Measurements from ENCODE around the gene GABRB3.

The GABRB3 gene

DNA sequence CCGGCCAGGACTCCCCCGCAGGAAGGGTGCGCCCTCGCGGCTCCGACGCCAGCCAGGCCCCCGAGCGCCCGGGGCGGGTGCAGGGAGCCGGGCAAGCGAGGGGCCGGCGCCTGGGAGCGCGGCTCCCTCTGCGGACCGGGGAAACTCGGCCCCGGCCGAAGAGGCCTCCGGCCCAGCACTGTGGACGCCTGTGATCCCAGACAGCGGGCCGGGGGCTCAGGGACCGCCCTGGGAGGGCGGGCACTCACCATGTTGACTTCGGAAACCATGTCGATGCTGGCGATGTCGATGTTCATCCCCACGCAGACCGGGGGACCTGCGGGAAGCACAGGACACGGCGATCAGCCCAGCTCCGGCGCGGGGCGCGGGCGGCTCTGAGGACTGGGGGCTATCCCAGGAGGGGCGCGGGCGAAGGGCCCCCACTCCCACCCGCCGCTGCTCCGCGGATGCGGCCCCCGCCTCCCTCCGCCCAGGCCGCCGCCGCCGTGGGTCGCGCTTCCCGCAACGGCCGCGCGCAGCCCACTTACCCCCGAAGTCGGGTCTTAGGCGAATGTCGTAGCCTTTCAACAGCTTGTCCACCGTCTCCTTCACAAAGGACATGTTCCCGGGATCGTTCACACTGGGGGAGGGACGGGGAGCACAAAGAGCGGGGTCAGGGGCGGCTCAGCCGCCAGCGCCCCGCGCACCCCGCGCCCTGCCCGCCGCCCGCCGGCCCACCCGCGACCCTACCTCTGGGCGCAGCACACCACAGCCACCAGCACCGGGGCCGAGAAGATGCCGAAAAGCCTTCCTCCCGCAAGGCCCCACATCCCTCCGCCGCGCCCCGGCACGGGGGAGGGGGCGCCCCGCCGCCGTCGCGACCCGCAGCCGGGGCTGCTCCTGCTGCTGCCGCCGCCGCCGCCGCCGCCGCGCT, at the start of gene GABRB3:
TSS of gene GABRB3 (minus strand) at position 913 of the 913 bp plus-strand sequence.
- no peak for DNase-seq (ENCODE audit: low read depth, low spot score)

DNA sequence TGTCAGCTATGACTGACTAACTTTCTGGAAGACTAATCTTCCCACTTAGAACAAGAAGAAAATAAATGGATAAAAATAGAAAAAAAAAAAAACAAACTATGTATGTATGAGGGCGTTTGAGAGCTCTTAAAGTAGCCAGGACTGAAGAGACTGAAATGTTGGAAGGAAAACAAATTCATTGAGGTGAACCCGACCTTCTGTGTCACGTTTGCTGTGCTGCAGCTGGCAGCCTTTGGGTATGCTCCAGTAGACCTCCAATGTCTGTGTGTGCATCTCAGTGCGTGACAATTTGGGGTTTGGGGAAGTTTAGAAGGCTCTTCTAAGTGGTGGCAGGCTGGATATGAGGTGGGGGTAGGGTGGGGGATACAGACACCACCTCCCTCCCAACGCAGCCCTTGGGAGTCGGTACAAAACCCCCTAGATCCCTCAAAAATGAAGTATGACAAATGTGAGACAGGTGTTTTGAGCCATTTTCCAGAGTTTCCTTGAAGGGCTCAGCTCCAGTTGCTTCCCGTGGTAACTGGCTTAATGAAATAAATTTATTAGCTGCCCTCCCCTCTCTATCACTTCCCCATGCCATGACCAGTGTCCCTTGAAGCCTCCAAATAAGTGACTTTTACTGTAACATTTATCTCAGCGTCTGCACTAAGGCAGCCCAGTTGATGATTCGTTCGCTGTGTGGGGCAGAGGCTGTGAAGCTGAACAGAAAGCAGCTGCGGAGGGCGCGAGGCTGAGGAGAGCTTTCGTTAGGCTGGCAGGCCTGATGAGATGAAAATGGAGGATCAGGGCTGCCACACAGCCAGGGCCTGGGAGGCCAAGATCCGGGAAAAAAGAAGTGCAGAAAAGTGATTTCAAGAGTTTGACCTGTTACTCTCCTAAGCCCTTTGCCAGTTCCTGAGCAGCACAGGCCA, 34.9 kb upstream of the GABRB3 start:
- no peak for DNase-seq (ENCODE audit: low read depth, low spot score)

DNA sequence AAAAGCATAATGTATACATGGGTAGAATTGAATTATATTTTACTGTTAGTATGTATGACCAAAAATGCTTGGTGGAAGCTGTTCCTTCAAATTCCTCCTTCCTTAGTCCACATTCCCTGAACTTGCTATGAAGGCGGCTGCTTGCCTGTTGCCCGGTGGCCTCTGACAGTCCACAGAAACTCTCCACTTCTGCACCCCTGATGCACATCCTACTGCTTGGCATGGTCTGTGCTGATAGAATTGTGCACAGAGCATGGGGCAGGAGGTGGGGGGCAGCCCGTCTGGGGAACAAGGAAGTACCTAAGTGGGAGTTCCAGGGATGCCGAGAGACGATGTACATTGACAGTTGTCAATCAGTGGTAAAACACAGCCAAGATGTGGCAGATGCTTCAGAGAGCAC, 33.7 kb upstream of the GABRB3 start:
- no peak for DNase-seq (ENCODE audit: low read depth, low spot score)

DNA sequence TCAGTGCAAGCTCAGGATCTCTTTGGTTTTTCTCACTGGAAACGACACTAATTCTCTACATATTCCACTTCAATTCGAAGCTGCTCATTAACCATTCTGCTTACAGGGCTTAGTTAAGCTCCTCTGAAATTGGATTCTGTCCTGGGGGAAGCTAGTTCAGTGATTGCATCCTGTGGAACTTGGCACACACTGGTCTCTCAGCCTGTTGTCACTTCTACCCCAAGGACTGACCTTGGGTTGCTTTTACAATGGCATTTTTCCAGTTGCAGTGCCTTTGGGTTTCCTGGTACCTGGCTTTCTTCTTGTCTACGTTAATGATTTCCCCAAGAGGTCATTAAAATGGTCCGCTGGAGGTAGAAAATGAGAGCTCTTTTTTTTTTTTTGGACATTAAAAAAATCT, 33.3 kb upstream of the GABRB3 start:
- DNase-seq (ENCODE audit: low read depth, low spot score) = no peak

DNA sequence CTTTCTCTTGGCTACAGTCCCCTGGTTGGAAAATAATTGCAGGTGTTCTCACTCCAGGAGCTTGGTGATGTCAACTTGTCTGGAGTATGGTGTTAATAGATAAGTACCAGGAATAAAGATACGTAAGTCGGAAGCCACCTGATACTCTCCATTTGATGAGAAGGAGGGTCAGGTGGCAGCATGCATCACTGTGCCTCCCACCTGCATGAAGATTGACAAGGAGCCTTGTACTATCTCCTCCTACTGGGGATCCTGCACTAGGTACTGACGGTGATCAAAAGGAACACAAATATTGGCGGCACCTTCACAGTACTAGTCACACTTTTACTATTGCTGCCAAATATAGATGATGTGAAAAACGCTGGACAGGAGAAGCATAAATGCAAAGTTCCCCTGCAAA, 32.6 kb upstream of the GABRB3 start:
- no peak for DNase-seq (ENCODE audit: low read depth, low spot score)

DNA sequence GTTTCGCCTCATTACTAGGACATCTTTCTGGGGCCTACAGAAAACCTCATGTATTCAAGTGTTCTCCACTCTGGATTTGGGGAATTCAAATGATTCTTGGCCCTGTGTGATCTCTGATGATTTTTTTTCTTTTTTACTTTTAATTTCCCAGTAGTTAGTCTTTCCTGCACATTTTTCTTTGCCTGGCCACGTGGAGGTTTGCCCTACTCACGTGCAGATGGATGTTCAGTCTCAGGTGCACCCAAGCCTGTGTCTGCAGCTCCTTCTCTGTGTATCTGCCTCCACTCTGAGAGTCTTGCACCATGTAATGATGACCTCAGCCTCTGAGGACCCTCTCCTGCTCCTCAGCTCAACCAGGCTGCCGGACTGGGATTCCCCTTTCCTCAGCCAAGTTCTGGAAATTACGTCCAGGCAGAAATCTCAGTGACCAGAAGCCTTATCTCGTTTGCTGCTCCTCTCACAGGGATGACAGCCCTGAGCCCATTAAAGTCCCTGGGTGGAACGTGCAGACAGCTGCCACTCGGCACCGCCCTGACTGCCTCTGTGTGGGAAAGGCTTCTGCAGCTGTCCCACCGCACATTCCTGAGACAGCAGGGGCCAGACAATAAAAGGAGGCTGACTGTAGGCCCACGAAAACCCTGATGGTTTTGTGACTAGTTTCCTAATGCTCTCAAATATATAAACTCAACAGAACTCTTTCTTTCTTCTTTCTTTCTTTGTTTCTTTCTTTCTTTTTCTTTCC, 31.4 kb upstream of the GABRB3 start:
- no peak for DNase-seq (ENCODE audit: low read depth, low spot score)

DNA sequence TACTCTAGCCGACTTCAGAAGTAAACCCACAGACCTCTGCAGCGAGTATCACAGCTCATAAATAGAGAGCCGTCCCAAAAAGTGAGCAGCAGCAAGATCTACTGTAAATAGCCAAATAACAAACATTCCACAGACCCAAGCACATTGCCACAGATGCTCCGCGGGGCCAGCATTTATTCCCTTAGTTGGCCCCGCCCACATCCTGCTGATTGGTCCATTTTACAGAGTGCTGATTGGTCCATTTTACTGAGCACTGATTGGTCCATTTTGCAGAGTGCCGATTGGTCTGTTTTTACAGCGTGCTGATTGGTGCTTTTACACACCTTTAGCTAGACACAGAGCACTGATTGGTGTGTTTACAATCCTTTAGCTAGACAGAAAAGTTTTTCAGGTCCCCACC, 17.3 kb upstream of the GABRB3 start:
- no peak for DNase-seq (ENCODE audit: low read depth, low spot score)

DNA sequence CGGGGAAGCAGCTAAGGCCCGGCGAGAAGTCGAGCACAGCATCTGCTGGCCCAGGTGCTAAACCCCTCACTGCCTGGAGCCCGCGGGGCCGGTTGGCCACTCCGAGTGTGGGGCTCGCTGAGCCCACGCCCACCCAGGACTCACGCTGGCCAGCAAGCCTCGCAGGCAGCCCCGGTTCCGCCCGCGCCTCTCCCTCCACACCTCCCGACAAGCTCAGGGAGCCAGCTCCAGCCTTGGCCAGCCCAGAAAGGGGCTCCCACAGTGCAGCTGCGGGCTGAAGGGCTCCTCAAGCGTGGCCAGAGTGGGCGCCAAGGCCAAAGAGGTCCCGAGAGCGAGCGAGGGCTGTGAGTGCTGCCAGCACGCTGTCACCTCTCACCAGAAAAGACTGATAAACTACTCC, 8.9 kb upstream of the GABRB3 start:
- DNase-seq (ENCODE audit: low read depth, low spot score) = no peak

DNA sequence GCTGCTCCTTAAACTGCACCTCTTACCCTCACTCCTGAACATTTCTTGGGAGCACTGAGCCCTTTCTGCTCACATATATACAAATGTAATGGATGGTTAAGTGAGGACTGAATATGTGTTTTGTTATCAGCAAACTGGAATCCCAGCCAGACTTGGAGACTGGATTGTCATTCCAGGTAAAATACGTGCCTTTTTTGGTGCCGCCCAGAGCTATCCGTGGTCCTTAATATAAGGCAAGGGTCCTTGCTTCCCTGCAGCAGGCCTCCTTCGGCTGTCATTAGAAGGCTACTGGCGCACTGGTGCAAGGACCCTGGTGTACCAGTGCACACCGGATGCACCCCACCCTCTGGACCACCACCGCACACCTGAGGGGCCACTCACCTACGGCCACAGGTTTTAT, 1.1 kb upstream of the GABRB3 start:
- no peak for DNase-seq (ENCODE audit: low read depth, low spot score)

DNA sequence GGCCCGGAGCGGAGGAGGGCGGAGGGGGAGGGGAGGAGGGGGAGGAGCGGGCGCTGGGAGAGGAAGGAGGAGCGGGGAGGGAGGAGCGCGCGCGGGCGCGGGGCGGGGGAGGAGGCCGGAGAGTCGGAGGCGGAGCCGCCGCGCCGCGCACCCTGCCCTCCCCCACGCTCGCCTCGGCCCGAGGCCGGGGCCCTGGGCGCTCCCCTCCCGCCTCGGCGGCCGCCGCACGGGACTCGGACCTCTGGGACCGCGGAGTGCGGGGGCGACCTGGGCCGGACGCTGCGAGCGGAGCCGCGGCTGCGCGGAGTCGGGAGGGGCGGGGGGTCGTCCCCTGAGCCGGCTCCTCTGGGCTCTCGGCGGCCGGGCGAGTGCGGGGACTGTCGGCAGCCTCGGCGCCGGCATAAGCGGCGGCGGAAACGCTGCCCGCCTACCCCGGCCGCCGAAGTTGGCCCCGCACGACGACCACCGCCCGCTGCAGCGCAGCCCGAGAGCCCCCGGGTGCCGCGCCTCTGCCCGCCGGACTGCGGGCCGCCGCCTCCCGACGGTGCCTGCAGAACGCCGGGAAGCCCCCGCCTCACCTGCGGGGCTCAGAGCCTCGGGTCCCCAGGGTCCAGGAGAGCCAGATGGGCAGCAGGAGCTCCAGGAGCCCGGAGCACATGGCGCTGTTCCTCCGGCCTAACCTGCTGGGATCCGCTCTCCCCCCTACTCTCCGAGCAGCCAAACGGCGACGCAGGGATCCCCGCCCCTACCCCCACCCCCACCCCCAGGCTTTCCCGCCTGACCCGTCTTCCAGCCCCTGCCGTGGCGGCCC, 406 bp upstream of the GABRB3 start:
- DNase-seq (ENCODE audit: low read depth, low spot score) = no peak

DNA sequence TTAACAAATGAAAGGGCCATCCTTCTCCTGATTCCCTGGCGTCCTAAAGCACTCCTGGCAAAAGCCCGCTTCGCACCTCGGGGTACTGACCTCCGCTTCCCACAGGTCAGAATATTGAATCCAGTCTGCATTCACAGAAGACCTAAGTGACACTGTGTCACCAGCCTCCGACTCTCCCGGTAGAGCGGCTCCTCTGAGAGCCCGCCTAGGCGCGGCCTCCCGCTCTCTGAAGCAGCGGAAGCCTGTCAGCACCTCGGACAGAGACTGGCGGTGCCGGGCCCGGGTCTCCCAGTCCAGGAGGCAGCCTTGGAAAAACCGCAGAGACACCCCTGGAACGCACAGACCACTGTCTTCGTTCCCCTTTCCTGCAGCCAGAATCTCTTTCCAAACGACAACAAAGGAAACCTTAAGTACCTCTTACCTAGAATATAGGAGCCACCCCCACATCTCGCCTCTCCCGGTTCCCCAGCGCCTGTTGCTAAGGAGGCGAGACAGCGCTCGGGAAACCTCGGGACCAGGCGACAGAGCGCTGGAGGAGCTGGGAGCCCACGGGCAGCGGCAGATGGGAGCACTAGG, 1.2 kb downstream of the GABRB3 start:
- no peak for DNase-seq (ENCODE audit: low read depth, low spot score)

DNA sequence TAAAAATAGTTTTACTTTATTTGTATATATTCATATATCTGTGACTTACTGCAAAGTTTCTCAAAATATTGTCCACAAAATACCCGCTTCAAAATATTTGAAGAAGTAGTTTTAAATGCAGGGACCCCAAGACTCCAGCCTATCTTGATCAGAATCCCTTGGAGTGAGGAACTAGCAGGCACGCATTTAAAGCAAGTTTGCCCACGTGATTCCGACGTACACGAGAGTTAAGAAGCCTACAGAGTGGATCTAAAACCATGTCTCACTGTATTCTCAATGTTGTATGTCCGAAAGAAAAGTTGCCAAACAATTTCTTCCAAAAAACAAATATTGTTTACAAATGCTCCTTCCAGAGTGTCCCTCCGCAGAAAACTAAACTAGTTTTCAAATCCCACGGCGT, 1.7 kb downstream of the GABRB3 start:
- no peak for DNase-seq (ENCODE audit: low read depth, low spot score)

DNA sequence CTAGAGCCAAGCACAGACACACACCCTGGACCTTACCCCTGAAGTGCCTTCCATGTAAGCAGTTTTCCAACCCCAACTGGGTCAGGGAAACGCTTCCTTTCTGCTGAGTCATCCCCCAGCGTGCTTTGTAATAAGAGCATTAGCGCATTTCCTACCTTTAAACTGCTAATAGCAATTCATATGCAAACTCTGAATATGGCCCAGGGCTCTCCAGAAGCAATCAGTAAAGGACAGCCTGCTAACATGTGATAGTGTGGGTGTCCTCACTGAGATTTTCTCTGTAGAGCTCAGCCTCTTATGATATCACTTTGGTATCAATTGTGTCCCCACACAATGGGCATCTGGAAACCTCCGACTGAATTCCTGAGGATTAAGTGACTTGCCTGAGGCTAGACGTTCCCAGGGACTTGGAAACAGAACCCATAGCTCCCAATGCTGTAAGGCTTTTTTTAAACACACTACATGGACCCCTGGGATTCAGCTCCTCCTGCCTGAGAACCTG, 5.6 kb downstream of the GABRB3 start:
- DNase-seq (ENCODE audit: low read depth, low spot score) = no peak

DNA sequence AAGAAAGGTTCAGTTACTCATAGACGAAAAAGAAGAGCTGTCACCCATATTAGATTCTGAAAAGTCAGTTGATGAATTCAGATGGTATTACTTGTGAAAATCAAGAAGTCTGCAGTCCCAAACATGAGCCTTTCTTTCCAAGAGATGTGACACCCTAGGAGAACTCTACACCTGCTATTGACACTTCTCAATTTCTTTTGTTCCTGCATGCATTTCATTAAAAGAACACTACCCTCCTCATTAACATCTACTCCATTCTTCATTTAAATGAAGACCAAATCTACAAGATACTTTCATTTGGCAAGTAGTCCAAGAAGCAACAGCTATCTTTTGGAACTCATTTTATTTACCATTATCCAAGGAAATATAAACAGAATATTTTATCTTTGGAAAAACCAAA, 6.6 kb downstream of the GABRB3 start:
- DNase-seq (ENCODE audit: low read depth, low spot score) = no peak

DNA sequence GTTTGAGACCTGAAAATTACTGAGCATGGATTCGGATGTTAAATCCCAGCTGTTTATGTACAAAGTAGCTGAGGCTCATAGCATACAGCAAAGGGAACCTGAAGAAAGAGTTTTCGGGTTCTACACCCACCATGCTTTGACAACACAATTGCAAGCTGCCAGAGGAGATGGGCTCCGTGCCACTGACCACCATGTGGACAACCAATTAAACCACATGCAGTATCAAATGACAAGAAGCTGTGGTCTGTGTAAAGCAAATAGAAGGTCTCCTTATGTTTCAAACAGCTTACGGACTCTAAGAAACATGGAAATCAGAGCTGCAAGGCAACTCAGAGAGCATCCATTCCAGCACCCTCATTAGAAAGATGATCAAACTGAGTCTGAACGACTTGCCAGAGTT, 12.9 kb downstream of the GABRB3 start:
- DNase-seq (ENCODE audit: low read depth, low spot score) = no peak

DNA sequence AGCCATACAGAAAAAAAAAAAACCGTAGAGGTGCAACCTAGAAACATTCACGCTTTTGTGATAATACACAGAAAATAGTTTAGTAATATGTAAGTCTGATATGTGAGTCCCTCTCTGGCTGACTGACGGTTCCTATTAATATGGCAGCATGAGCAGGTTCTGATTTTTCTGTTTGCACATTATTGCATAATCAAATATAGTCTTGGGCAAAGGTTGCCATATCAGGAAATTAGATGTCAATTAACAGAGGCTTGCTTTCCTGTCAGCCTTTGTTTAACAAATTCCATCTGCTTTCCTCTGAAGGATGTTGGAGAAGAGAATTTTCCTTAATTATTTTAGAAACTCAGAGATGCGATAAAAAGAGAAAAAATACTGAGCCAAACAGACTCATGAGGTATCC, 14.8 kb downstream of the GABRB3 start:
- DNase-seq (ENCODE audit: low read depth, low spot score) = no peak

DNA sequence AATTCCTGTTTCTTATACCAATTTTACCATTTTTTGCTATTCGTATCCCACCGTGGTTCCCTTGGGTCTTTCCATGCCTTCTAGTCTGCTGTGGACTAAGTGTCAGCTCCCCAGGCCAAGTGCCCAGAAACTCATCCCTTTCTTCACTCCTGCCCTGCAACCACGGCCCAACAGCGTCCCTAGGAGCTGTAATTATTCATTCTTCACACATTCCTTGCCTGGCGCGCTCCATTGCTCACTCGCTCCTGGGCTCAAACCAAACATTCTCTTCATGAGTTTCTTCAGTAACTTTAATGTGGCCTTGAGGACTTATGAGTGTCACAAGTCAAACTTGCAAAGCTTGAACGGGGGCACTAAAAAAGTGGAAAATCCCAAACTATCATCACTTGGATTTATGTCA, 15.7 kb downstream of the GABRB3 start:
- no peak for DNase-seq (ENCODE audit: low read depth, low spot score)

DNA sequence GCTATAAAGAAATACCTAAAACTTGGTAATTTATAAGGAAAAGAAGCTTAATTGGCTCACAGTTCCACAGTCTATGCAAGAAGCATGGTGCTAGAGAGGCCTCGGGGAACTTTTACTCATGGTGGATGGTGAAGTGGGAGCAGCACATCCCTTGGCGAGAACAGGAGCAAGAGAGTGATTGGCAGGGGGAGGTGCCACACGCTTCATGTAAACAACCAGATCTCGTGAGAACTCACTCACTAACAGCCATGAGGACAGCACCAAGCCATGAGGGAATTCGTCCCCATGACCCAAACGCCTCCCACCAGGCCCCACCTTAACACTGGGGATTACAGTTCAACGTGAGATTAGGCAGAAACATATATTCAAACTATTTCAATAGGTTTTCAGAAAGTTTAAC, 28.0 kb downstream of the GABRB3 start:
- DNase-seq (ENCODE audit: low read depth, low spot score) = no peak

DNA sequence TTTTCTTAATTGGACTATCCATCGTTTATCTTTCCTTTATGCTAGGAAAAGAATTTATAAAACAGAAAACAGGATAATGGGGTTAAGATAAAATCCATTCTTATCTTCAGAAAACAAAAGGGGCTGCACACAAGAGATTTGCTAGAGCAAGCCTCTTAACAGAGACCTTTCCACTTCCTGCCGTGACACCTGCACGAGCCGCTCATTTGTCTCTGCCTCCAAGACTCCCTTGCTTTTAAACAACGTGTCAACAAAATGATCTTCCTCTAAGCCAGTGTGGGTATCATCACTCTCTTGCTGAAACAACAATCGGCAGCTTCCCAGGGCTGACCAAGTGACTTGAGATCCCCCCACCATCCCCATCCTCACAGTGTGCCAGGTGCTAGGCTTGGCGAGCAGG, 33.1 kb downstream of the GABRB3 start:
- DNase-seq (ENCODE audit: low read depth, low spot score) = no peak

DNA sequence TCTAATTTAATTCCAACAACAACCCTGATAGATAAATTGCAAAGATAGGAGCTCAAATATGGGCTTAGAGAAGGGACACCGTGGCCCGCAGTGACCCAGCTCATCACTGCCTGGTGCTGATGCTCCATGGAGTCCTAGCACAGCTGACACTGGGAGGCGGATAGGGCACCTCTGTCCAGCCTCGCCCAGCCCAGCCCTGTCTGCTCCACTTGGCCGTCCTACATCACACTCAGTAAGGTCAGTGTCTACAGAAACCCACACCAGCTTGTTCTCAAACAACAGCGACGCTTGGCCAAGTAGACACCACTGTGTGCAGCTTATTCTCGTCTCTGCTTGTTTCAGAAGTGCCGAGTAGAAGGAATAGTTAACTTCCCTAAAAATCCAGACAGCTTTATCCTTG, 33.9 kb downstream of the GABRB3 start:
- DNase-seq (ENCODE audit: low read depth, low spot score) = no peak

Measured in brain pericyte (primary cell).